ENCODE results near the gene NMNAT2. TPM values are rescaled to one million over a fixed set of nuclear protein-coding genes. Genes with fewer than 3 reads are reported as not detected.

The NMNAT2 gene
- total RNA-seq, 1 donor from 2014 or later: 0.49 TPM

- no peaks in the 10 kb centered on the region for H3F3A ChIP-seq (ENCODE audit: low read depth)
- no peak for DNase-seq (ENCODE audit: low spot score)
- H3K27me3 ChIP-seq: no peaks in the 10 kb centered on the region
- no peak overlapping the region for H3K27ac Mint-ChIP-seq
- peaks cover 2% of the 10 kb centered on the region for H3K27me3 Mint-ChIP-seq (ENCODE audit: insufficient read depth, low read depth)
- no peaks in the 10 kb centered on the region for H3K36me3 ChIP-seq
- H3K9me3 ChIP-seq (ENCODE audit: low read depth): no peaks in the 10 kb centered on the region
- no peak overlapping the region for H3K4me2 ChIP-seq
- no peak overlapping the region for H3K4me3 Mint-ChIP-seq
- H3K9me3 Mint-ChIP-seq: peaks cover 18% of the 10 kb centered on the region
- H4K20me1 ChIP-seq (ENCODE audit: low read depth): no peaks in the 10 kb centered on the region
- TF ChIP-seq, protein P1, sequence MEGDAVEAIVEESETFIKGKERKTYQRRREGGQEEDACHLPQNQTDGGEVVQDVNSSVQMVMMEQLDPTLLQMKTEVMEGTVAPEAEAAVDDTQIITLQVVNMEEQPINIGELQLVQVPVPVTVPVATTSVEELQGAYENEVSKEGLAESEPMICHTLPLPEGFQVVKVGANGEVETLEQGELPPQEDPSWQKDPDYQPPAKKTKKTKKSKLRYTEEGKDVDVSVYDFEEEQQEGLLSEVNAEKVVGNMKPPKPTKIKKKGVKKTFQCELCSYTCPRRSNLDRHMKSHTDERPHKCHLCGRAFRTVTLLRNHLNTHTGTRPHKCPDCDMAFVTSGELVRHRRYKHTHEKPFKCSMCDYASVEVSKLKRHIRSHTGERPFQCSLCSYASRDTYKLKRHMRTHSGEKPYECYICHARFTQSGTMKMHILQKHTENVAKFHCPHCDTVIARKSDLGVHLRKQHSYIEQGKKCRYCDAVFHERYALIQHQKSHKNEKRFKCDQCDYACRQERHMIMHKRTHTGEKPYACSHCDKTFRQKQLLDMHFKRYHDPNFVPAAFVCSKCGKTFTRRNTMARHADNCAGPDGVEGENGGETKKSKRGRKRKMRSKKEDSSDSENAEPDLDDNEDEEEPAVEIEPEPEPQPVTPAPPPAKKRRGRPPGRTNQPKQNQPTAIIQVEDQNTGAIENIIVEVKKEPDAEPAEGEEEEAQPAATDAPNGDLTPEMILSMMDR (IDR thresholded peaks at IDR 0.05): no peak
- TF ChIP-seq EZH2 (IDR thresholded peaks at IDR 0.05): no peak
- TF ChIP-seq EZH2phosphoT487 (IDR thresholded peaks at IDR 0.05): no peak
- H3K36me3 Mint-ChIP-seq: peaks cover 4% of the 10 kb centered on the region
- no peaks in the 10 kb centered on the region for H3K4me1 Mint-ChIP-seq
- H3K9ac ChIP-seq: no peak overlapping the region
- no peaks in the 10 kb centered on the region for H3K79me2 ChIP-seq (ENCODE audit: low read depth)
- no peak overlapping the region for H2AFZ ChIP-seq (replicated peaks)
- H3K4me1 ChIP-seq: no peaks in the 10 kb centered on the region
- no peak overlapping the region for H3K4me3 ChIP-seq
- H3K27ac ChIP-seq: no peak overlapping the region
Measured at GRCh38 chr1:183249941-183250452, 168.2 kb downstream of the NMNAT2 start.

GRCh38 chr1:183248989-183249691 is 169.0 kb downstream of the NMNAT2 start:
- Histone ChIP-seq H3K4me2 (no peak overlapping the region), H3K36me3 (no peaks in the 10 kb centered on the region), H3K27me3 (no peaks in the 10 kb centered on the region), H3F3A (ENCODE audit: low read depth) (no peaks in the 10 kb centered on the region), H3K9ac (no peak overlapping the region), H3K79me2 (ENCODE audit: low read depth) (no peaks in the 10 kb centered on the region), H3K4me1 (no peaks in the 10 kb centered on the region), H3K27ac (no peak overlapping the region), H2AFZ (replicated peaks) (no peak overlapping the region), H4K20me1 (ENCODE audit: low read depth) (no peaks in the 10 kb centered on the region), H3K4me3 (no peak overlapping the region), H3K9me3 (ENCODE audit: low read depth) (no peaks in the 10 kb centered on the region)
- Mint-ChIP-seq H3K27me3 (ENCODE audit: insufficient read depth, low read depth) (peaks cover 2% of the 10 kb centered on the region), H3K36me3 (peaks cover 4% of the 10 kb centered on the region), H3K4me3 (no peak overlapping the region), H3K4me1 (no peaks in the 10 kb centered on the region), H3K27ac (no peak overlapping the region), H3K9me3 (peaks cover 14% of the 10 kb centered on the region)
- no peak for DNase-seq (ENCODE audit: low spot score)
- TF ChIP-seq, protein P1 (IDR thresholded peaks at IDR 0.05): no peak
- no peak for TF ChIP-seq EZH2phosphoT487 (IDR thresholded peaks at IDR 0.05)
- no peak for TF ChIP-seq EZH2 (IDR thresholded peaks at IDR 0.05)

DNA sequence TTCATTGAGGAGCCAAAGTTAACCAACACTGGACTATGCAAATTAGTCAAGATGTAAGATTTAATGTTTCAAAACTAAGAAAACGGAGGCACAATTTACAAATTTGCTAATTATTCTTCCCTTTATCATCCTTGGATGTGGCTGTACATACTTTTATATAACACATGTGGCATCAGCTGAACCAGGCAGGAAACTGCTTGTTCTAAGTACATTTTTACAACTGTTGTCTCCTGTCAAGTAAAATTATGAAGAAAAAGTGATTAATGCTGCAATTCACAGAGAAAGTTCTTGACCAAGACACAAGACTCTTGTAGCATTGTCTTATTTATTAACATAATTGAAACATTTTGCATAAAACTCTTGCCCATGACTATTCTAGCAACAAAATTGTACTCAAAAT is 170.2 kb downstream of the NMNAT2 start:
- no peak overlapping the region for H2AFZ ChIP-seq (replicated peaks)
- H3K79me2 ChIP-seq (ENCODE audit: low read depth): no peaks in the 10 kb centered on the region
- H3K9ac ChIP-seq: no peak overlapping the region
- H3K4me2 ChIP-seq: no peak overlapping the region
- no peak overlapping the region for H3K4me3 ChIP-seq
- Mint-ChIP-seq H3K27ac (no peak overlapping the region), H3K36me3 (peaks cover 4% of the 10 kb centered on the region), H3K4me3 (no peak overlapping the region), H3K4me1 (no peaks in the 10 kb centered on the region), H3K9me3 (peaks cover 14% of the 10 kb centered on the region), H3K27me3 (ENCODE audit: insufficient read depth, low read depth) (peaks cover 2% of the 10 kb centered on the region)
- no peaks in the 10 kb centered on the region for H3K4me1 ChIP-seq
- no peaks in the 10 kb centered on the region for H3F3A ChIP-seq (ENCODE audit: low read depth)
- DNase-seq (ENCODE audit: low spot score): no peak
- no peaks in the 10 kb centered on the region for H4K20me1 ChIP-seq (ENCODE audit: low read depth)
- no peak overlapping the region for H3K27ac ChIP-seq
- H3K27me3 ChIP-seq: no peaks in the 10 kb centered on the region
- no peaks in the 10 kb centered on the region for H3K36me3 ChIP-seq
- TF ChIP-seq, protein P1 (IDR thresholded peaks at IDR 0.05): no peak
- TF ChIP-seq EZH2 (IDR thresholded peaks at IDR 0.05): no peak
- TF ChIP-seq EZH2phosphoT487 (IDR thresholded peaks at IDR 0.05): no peak
- H3K9me3 ChIP-seq (ENCODE audit: low read depth): no peaks in the 10 kb centered on the region
